ENCODE results near the gene MINAR2. TPM values are rescaled to one million over a fixed set of nuclear protein-coding genes. Genes with fewer than 3 reads are reported as not detected.

Gene MINAR2, protein sequence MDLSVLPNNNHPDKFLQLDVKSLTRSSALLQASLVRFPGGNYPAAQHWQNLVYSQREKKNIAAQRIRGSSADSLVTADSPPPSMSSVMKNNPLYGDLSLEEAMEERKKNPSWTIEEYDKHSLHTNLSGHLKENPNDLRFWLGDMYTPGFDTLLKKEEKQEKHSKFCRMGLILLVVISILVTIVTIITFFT
- polyA plus RNA-seq (2011; rRNA removed) (not detected in 2 replicates), polyA minus RNA-seq (2011; rRNA and poly(A)+ RNA removed) (not detected in 2 replicates)

DNA sequence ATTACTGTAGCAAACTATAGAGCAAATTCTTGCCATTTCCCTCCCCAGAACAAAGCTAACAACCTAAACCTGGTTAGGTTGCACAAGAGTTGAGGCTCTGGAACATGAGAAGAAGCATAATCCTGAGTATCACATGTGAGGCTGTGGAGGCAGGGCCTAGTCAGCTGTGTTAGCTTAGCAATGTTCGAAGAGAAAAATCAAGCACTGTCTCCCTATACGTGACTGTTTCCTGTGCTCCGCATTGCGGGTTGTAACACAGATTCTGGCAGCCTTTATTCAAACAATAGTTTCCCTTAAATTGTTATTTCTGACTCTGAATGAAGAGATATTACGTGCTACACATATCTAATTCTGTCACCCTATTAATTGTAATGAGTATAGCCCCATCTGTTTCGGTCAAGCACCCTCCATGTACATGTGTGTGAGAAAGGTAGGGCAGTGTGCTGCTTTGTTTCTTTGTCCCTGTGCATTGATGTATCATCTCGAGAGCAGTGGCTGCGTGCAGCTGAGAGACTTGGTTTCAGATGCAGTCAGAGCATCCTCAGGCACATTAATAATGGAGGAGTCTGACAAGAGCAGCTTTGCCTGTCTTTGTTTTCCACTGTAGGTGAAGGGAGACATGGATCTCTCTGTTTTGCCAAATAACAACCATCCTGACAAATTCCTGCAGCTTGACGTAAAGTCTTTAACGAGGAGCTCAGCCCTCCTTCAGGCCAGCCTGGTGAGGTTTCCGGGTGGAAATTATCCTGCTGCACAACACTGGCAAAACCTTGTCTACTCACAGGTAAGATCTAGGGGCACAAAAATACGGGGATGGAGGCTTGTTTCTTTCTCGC is at the start of gene MINAR2:
Gene MINAR2, plus strand, starts transcription at position 523 of the 836 bp plus-strand sequence. Its CDS starts 97 bp downstream, at position 620.
- no peak for DNase-seq (ENCODE audit: low read depth)
- Histone ChIP-seq H3K4me3 (ENCODE audit: low read depth, low read length) (no peak within 1 kb of the TSS), H3K36me3 (ENCODE audit: control insufficient read depth, insufficient read depth, low read length) (no peaks in the 10 kb centered on the region), H3K27me3 (ENCODE audit: control insufficient read depth, insufficient read depth, low read length) (no peaks in the 10 kb centered on the region)
- CTCF ChIA-PET, result interaction anchor here (0.6 kb wide), 1 partner anchor 78 kb away, joined by 3 read pairs; no protein-coding TSS in a partner anchor
- TF ChIP-seq, protein P1, sequence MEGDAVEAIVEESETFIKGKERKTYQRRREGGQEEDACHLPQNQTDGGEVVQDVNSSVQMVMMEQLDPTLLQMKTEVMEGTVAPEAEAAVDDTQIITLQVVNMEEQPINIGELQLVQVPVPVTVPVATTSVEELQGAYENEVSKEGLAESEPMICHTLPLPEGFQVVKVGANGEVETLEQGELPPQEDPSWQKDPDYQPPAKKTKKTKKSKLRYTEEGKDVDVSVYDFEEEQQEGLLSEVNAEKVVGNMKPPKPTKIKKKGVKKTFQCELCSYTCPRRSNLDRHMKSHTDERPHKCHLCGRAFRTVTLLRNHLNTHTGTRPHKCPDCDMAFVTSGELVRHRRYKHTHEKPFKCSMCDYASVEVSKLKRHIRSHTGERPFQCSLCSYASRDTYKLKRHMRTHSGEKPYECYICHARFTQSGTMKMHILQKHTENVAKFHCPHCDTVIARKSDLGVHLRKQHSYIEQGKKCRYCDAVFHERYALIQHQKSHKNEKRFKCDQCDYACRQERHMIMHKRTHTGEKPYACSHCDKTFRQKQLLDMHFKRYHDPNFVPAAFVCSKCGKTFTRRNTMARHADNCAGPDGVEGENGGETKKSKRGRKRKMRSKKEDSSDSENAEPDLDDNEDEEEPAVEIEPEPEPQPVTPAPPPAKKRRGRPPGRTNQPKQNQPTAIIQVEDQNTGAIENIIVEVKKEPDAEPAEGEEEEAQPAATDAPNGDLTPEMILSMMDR (IDR thresholded peaks at IDR 0.05; ENCODE audit: insufficient read depth, low read depth, low read length), result no peak
- POLR2A ChIA-PET, result no interaction called here

DNA sequence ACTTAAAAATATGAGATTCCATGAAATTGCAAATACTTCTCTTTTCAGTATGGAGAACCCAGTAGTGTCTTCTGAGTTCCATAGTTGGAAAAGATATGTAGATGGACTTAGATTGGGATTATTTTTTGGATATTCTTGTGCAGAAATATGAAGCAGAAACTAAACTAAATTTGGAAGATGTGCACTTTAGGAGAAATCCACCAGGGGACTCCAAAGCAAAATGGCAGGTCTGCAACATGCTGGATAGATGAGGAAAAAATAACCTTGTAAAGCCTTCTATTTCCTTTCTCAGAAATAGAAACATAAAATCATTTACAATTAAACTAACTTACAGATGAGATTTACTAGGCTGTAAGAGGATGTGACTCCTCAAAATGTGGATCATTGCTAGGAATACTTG is 49.2 kb upstream of the MINAR2 start:
- TF ChIP-seq, protein P1 (IDR thresholded peaks at IDR 0.05; ENCODE audit: insufficient read depth, low read depth, low read length), result 0 out of 2 replicates have a peak, but pooled peaks have one; percentile 17
- ChIA-PET POLR2A (no interaction called here), CTCF (no interaction called here)
- Histone ChIP-seq H3K36me3 (ENCODE audit: control insufficient read depth, insufficient read depth, low read length) (no peaks in the 10 kb centered on the region), H3K27me3 (ENCODE audit: control insufficient read depth, insufficient read depth, low read length) (no peaks in the 10 kb centered on the region), H3K4me3 (ENCODE audit: low read depth, low read length) (no peak overlapping the region)
- peak; percentile 10 for DNase-seq (ENCODE audit: low read depth)

DNA sequence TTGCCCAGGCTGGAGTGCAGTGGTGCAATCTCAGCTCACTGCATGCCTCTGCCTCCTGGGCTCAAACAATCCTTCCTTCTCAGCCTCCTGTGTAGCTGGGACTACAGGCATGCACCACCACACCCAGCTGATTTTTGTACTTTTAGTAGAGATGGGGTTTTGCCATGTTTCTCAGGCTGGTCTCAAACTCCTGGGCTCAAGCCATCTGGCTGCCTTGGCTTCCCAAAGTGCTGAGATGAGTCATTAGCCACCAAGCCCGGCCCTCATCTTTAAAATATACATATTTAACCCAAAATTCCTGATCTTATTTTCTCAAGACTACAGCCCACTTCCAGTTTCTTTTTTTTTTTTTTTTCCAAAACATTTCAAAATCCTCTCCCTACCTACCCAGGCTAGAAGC is 31.7 kb upstream of the MINAR2 start:
- H3K4me3 ChIP-seq (ENCODE audit: low read depth, low read length), result no peak overlapping the region
- no peaks in the 10 kb centered on the region for H3K27me3 ChIP-seq (ENCODE audit: control insufficient read depth, insufficient read depth, low read length)
- no peak for DNase-seq (ENCODE audit: low read depth)
- POLR2A ChIA-PET, result no interaction called here
- CTCF ChIA-PET, result interaction anchor here (0.7 kb wide), 1 partner anchor 12 kb away, joined by 4 read pairs; no protein-coding TSS in a partner anchor
- TF ChIP-seq, protein P1 (IDR thresholded peaks at IDR 0.05; ENCODE audit: insufficient read depth, low read depth, low read length), result no peak
- H3K36me3 ChIP-seq (ENCODE audit: control insufficient read depth, insufficient read depth, low read length), result no peaks in the 10 kb centered on the region

DNA sequence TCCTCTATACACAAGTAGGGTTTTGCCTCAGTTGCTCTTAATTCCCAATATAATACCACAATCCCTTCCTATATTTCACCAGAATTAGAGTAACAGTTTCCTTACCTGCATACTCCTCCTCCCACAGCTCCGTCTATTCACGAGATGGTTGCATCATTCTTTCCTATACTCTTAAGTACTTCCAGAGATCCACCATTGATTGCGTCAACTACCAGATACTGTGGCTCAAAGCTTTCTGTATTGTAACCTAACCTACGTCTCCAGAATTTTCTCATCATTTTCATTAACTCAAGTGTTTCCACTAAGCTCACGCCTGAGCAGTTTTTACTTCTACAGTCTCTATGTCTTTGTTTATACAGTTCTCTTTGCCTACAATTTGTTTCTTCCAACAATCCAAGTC is 31.2 kb upstream of the MINAR2 start:
- POLR2A ChIA-PET, result no interaction called here
- Histone ChIP-seq H3K36me3 (ENCODE audit: control insufficient read depth, insufficient read depth, low read length) (no peaks in the 10 kb centered on the region), H3K4me3 (ENCODE audit: low read depth, low read length) (no peak overlapping the region), H3K27me3 (ENCODE audit: control insufficient read depth, insufficient read depth, low read length) (no peaks in the 10 kb centered on the region)
- TF ChIP-seq, protein P1 (IDR thresholded peaks at IDR 0.05; ENCODE audit: insufficient read depth, low read depth, low read length), result no peak
- DNase-seq (ENCODE audit: low read depth), result no peak
- CTCF ChIA-PET, result no interaction called here

DNA sequence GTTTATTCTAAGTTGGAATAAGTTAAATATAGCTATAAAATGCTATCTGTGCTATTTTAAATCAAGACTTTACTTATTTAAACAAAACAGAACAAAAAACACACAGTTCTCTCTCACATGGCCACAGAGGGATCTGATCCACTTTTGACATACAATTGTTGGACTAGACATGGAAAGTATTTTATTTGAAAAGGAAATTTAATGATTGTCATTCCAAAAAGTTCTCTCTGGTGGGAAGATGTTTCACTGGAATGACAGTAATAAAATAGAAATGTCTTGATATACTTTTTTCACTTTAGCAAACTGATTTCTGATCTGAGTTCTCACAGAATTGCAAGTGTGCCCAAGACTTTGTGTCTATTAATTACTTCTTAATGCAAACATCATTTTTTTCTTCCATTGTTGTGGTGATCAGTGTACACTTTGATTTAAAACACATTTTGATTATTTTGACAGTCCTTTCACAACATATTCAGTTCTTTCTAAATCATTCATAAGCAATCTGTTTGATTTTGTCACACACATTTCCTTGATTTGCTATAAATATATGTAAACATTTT is 30.1 kb upstream of the MINAR2 start:
- Histone ChIP-seq H3K27me3 (ENCODE audit: control insufficient read depth, insufficient read depth, low read length) (no peaks in the 10 kb centered on the region), H3K4me3 (ENCODE audit: low read depth, low read length) (no peak overlapping the region), H3K36me3 (ENCODE audit: control insufficient read depth, insufficient read depth, low read length) (no peaks in the 10 kb centered on the region)
- CTCF ChIA-PET, result no interaction called here
- POLR2A ChIA-PET, result no interaction called here
- TF ChIP-seq, protein P1 (IDR thresholded peaks at IDR 0.05; ENCODE audit: insufficient read depth, low read depth, low read length), result no peak
- DNase-seq (ENCODE audit: low read depth), result no peak
